K562 (cell line): ENCODE results near the gene DNAH8. TPM values are rescaled to one million over a fixed set of nuclear protein-coding genes. Genes with fewer than 3 reads are reported as not detected.
A peak's percentile ranks its signal among the peaks of the same experiment; 100 is the strongest.
"Not testable (repeated sequence)": the region's sequence is repeated elsewhere in the genome, so short reads cannot be mapped to it uniquely, and the experiment has no call there.

ENCODE experiments used
- ATAC-seq: fragments of 200-7000 bp; cut with Tn5 transposase; 3 replicates; pipeline ENCODE4 v1.9.1; 2020; ENCODE audit warnings: moderate library complexity
- BruUV-seq: library from RNA; stranded (reverse); fragments of 400-500 nt; replicated peaks from 2 replicates; lab custom pipeline; 2021; lab: Mats Ljungman, UMichigan
- CTCF ChIA-PET: fragments of 300-600 bp; formaldehyde crosslinking; extraction: SDS; loops from one replicate; lab custom pipeline; 2021; ENCODE audit warnings: low intra/inter-chr PET ratio; lab: Yijun Ruan, JAX
- POLR2A ChIA-PET: fragments of 300-600, 350-650 bp; sonication (Branson Sonifier 250); formaldehyde crosslinking; extraction: SDS; loops from one replicate; lab custom pipeline; 2021; ENCODE audit warnings: antibody characterized with exemption, inconsistent platforms; lab: Yijun Ruan, JAX
- DNase-seq, 4 experiments: peaks; one replicate each; pipeline versions ENCODE4 v3.0.0 to v3.0.0-alpha.2; 2011 to 2018; ENCODE audit warnings: low spot score in 3 of 4, mixed read lengths in 3 of 4; ENCODE audit errors: extremely low read depth in 1 of 4
- FAIRE-seq: peaks from 2 replicates; lab custom pipeline; 2011; peaks lifted over from hg19 to GRCh38; lab: Jason Lieb, UNC
- H2AFZ ChIP-seq: 2 replicates; pipeline ENCODE4 v1.6.0; 2011; ENCODE audit warnings: low read depth, low read length, control low read depth, inconsistent platforms
- H3K27ac ChIP-seq: fragments of 200-600 bp; 3 replicates; pipeline ENCODE4 v1.8.0; 2011; ENCODE audit warnings: low read depth, mild to moderate bottlenecking, control low read depth, inconsistent platforms, low read length, moderate library complexity, mixed read lengths; ENCODE audit errors: extremely low read depth
- H3K27me3 ChIP-seq, 2 experiments: fragments of 300-600 bp in 1 of 2; 2 replicates in 1 of 2; 3 replicates in 1 of 2; pipeline versions ENCODE4 v1.6.0 to v1.8.0; 2011; ENCODE audit warnings: inconsistent platforms in 2 of 2, low read length in 2 of 2, mild to moderate bottlenecking in 1 of 2, mixed read lengths in 1 of 2, moderate library complexity in 1 of 2; ENCODE audit not compliant: control insufficient read depth in 2 of 2, insufficient read depth in 2 of 2
- H3K36me3 ChIP-seq: fragments of 300-600 bp; 3 replicates; pipeline ENCODE4 v1.8.0; 2011; ENCODE audit warnings: mild to moderate bottlenecking, low read length, inconsistent platforms; ENCODE audit not compliant: control insufficient read depth, insufficient read depth
- H3K4me1 ChIP-seq, 2 experiments: fragments of 200-600 bp in 1 of 2; replicated peaks in 1 of 2; 2 replicates in 1 of 2; 3 replicates in 1 of 2; pipeline versions ENCODE4 v1.5.1 to v1.8.0; 2011; ENCODE audit warnings: inconsistent platforms in 2 of 2, low read length in 2 of 2, mild to moderate bottlenecking in 1 of 2, mixed read lengths in 1 of 2, moderate library complexity in 1 of 2; ENCODE audit not compliant: control insufficient read depth in 2 of 2, insufficient read depth in 2 of 2
- H3K4me2 ChIP-seq: 2 replicates; pipeline ENCODE4 v1.6.1; 2011; ENCODE audit warnings: low read length, control low read depth, inconsistent platforms, mixed read lengths; ENCODE audit not compliant: insufficient read depth
- H3K4me3 ChIP-seq: fragments of 200-600 bp; sonication (generic), shearing (Covaris generic); 2 replicates; pipeline ENCODE4 v1.5.1; 2016; ENCODE audit warnings: control low read depth, inconsistent platforms
- H3K79me2 ChIP-seq: fragments of 200-600 bp; 3 replicates; pipeline ENCODE4 v1.8.0; 2011; ENCODE audit warnings: low read length, inconsistent platforms; ENCODE audit not compliant: control insufficient read depth, insufficient read depth
- H3K9ac ChIP-seq, 2 experiments: 2 replicates each; pipeline versions ENCODE4 v1.6.0 to v1.6.1; 2011; ENCODE audit warnings: low read depth in 2 of 2, low read length in 2 of 2, control low read depth in 1 of 2, inconsistent platforms in 1 of 2, mild to moderate bottlenecking in 1 of 2, mixed read lengths in 1 of 2; ENCODE audit not compliant: insufficient read depth in 1 of 2
- H3K9me1 ChIP-seq: one replicate; pipeline ENCODE4 v1.6.0; 2011; ENCODE audit warnings: inconsistent platforms, mild to moderate bottlenecking, low read length, moderate library complexity; ENCODE audit not compliant: control insufficient read depth, insufficient read depth
- H3K9me3 ChIP-seq: replicated peaks from 2 replicates; pipeline ENCODE4 v1.5.1; 2011; ENCODE audit warnings: low read depth, low read length, inconsistent platforms; ENCODE audit not compliant: control insufficient read depth, insufficient read depth
- H4K20me1 ChIP-seq: replicated peaks from 2 replicates; pipeline ENCODE4 v1.6.1; 2011; ENCODE audit warnings: low read length, inconsistent platforms, mixed read lengths; ENCODE audit not compliant: control insufficient read depth, insufficient read depth
- GABPA ChIP-seq: fragments of 200-800 bp; sonication (Bioruptor generic); conservative IDR thresholded peaks from 2 replicates; pipeline ENCODE4 v1.6.1; 2016; ENCODE audit warnings: low read depth, missing genetic modification characterization, missing compliant biosample characterization
- HNRNPK ChIP-seq: fragments of 200-400 bp; formaldehyde crosslinking; IDR thresholded peaks from one replicate; pipeline ENCODE4 v1.6.1; 2018; ENCODE audit warnings: mild to moderate bottlenecking, low read depth, low read length; ENCODE audit not compliant: poor library complexity, severe bottlenecking
- MTA1 ChIP-seq: fragments of 450-650 bp; IDR thresholded peaks from 2 replicates; pipeline ENCODE4 v1.6.1; 2017; ENCODE audit warnings: borderline replicate concordance
- MTA3 ChIP-seq: fragments of 450-650 bp; formaldehyde crosslinking; IDR thresholded peaks from 2 replicates; pipeline ENCODE4 v1.6.1; 2017; ENCODE audit warnings: mild to moderate bottlenecking, borderline replicate concordance
- MXI1 ChIP-seq: IDR thresholded peaks from 2 replicates; pipeline ENCODE4 v1.6.1; 2011; ENCODE audit warnings: low read depth, mild to moderate bottlenecking, improper control_type of control experiment, low read length
- PCBP2 ChIP-seq: fragments of 200-400 bp; formaldehyde crosslinking; IDR thresholded peaks from 2 replicates; pipeline ENCODE4 v1.6.1; 2018; ENCODE audit warnings: low read length, low read depth, mild to moderate bottlenecking, moderate library complexity; ENCODE audit not compliant: poor library complexity, severe bottlenecking
- POLR2AphosphoS2 ChIP-seq: IDR thresholded peaks from 2 replicates; pipeline ENCODE4 v1.6.1; 2012; ENCODE audit warnings: low read length, improper control_type of control experiment
- SRF ChIP-seq, 2 experiments: fragments of 250-450, 450-650 bp in 1 of 2; sonication (Bioruptor Pico) in 1 of 2; sonication (generic) in 1 of 2; formaldehyde crosslinking; IDR thresholded peaks; 2 replicates each; pipeline versions ENCODE4 v1.5.0 to v1.5.1; 2020 to 2022; ENCODE audit warnings: mild to moderate bottlenecking in 1 of 2, missing genetic modification reagents in 1 of 2
- U2AF1 ChIP-seq: fragments of 200-400 bp; formaldehyde crosslinking; optimal IDR thresholded peaks from 2 replicates; pipeline ENCODE3; 2017; ENCODE audit warnings: mild to moderate bottlenecking, low read depth, low read length, moderate library complexity
- U2AF2 ChIP-seq: fragments of 200-400 bp; formaldehyde crosslinking; optimal IDR thresholded peaks from 2 replicates; pipeline ENCODE3; 2017; ENCODE audit warnings: low read depth, mild to moderate bottlenecking, low read length
- ZNF143 ChIP-seq: sonication (generic); formaldehyde crosslinking; IDR thresholded peaks from 2 replicates; pipeline ENCODE4 v1.9.0; 2022; ENCODE audit warnings: mild to moderate bottlenecking, missing genetic modification reagents
- WGBS: fragments of 100-300 bp; shearing (Covaris generic); methylation state at CpG from one replicate; pipeline ENCODE4 v1.1.6; 2016; ENCODE audit warnings: low coverage, mixed read lengths; ENCODE audit not compliant: insufficient coverage; ENCODE audit errors: missing lambda C conversion rate; 5-methylcytosine and 5-hydroxymethylcytosine counted together
- in situ Hi-C: fragments of 300-500 bp; cut with MboI; formaldehyde crosslinking; loops from 4 replicates; pipeline ENCODE4 v1.15.0; 2018; ENCODE audit warnings: inconsistent platforms, mixed read lengths
- intact Hi-C: fragments of 100-400 bp; cut with micrococcal nuclease; formaldehyde crosslinking; loops from 2 replicates; pipeline ENCODE4 v1.14.2; 2022
- polyA plus RNA-seq, 8 experiments: library from polyadenylated mRNA; depleted of rRNA in 4 of 8; stranded (reverse) in 5 of 8; unstranded in 3 of 8; fragments of >200 nt; fragmentation: Nextera tagmentation in 2 of 8; fragmentation: Illumina TruSeq in 1 of 8; extraction: Ambion mirVana in 2 of 8; extraction: Trizol in 1 of 8; gene quantifications; 2 replicates each; pipeline versions ENCODE4 v1.2.1 to v1.2.3, GENCODE V29; 2011 to 2014; ENCODE audit warnings: inconsistent platforms in 1 of 8, missing spikeins in 1 of 8
- total RNA-seq, 7 experiments: library from RNA; depleted of rRNA in 6 of 7; stranded (reverse); fragments of >200 nt in 6 of 7; fragmentation: Illumina TruSeq in 2 of 7; extraction: Trizol in 2 of 7; gene quantifications; 2 replicates each; pipeline versions ENCODE4 v1.2.1 to v1.2.3, GENCODE V29; 2011 to 2021; ENCODE audit warnings: low replicate concordance in 1 of 7
- TF ChIP-seq, protein P1 (sequence below): sonication (generic); formaldehyde crosslinking; IDR thresholded peaks from 2 replicates; pipeline ENCODE4 v1.8.0; 2022; ENCODE audit warnings: missing genetic modification reagents, mild to moderate bottlenecking, borderline replicate concordance
- TF ChIP-seq, protein P2 (sequence below), 2 experiments: fragments of 200-800 bp in 1 of 2; sonication (Bioruptor generic) in 1 of 2; sonication (generic) in 1 of 2; formaldehyde crosslinking in 1 of 2; IDR thresholded peaks in 1 of 2; conservative IDR thresholded peaks in 1 of 2; 2 replicates each; pipeline versions ENCODE4 v1.5.0 to v1.6.1; 2016 to 2020; ENCODE audit warnings: missing compliant biosample characterization in 1 of 2, missing genetic modification characterization in 1 of 2, missing genetic modification reagents in 1 of 2

The DNAH8 gene
- total and polyA plus RNA-seq, 9 of the 15 experiments (the other 6 are each of a cell fraction or from before 2014, with no cell fraction given): 1.2 to 4.2 (median 2.9) TPM

DNA sequence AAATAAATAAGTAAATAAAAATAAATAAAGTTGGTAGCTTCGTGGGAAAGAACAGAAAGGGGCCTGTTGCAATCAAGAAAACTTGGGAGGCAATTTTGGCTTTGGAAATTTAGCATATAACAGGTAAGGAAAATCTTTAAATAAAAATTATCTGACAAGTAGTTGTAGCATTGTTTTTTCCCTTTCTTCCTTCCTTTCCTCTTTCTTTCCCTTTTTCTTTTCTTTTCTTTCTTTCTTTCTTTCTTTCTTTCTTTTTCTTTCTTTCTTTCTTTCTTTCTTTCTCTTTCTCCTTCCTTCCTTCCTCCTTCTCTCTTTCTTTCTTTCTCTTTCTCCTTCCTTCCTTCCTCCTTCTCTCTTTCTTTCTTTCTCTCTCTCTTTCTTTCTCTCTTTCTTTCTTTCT lies 158.7 kb downstream of the DNAH8 start:
- POLR2A ChIA-PET, H3K4me1 ChIP-seq, H3K27me3 ChIP-seq, H3K9me3 ChIP-seq, ATAC-seq, CTCF ChIA-PET, BruUV-seq, H3K79me2 ChIP-seq, H2AFZ ChIP-seq, H3K9ac ChIP-seq, H3K27ac ChIP-seq, FAIRE-seq, H3K9me1 ChIP-seq, DNase-seq, H3K4me2 ChIP-seq, H3K4me3 ChIP-seq, H4K20me1 ChIP-seq, H3K36me3 ChIP-seq: not testable (repeated sequence)
- in situ Hi-C loops: loop anchor here (5.0 kb wide), 1 partner anchor 428 kb away; no protein-coding TSS in a partner anchor
- peak; percentile 44 for TF ChIP-seq U2AF2
- peak; percentile 31 for TF ChIP-seq HNRNPK
- peak; percentile 59 for TF ChIP-seq U2AF1
- TF ChIP-seq PCBP2: peak; percentile 18
- WGBS: 7% methylated on average over 1 of the region's 1 CpG
- intact Hi-C loops: loop anchor here (2.0 to 10.0 kb wide), 4 partner anchors 58 to 291 kb away; no protein-coding TSS in a partner anchor

DNA sequence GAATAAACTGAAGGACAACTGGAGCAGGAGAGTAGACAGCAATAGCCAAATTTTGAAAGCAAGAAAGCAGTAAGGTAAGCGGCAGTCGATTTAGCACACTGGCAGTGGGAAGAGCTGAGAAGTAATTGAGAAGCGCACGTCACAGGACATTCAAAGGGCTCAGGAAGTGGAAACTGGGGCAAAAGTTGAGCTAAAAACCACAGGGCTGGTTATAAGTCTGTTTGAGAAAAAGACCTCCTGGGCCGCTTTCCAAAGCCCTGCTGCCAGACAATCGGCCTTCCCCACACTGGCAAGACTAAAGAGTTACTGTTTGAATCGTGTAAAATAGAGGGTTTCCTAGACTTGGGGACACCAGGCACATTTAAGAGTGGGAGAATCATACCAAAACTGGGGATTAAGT lies 161.4 kb downstream of the DNAH8 start:
- FAIRE-seq (no peak), DNase-seq (no peak), ATAC-seq (no peak)
- no peaks in the 10 kb centered on the region for H3K36me3 ChIP-seq
- no peak overlapping the region for H3K4me2 ChIP-seq
- no TSS peak for BruUV-seq
- H3K79me2 ChIP-seq: no peaks in the 10 kb centered on the region
- no peaks in the 10 kb centered on the region for H3K9me1 ChIP-seq
- H3K4me3 ChIP-seq: no peak overlapping the region
- H3K9me3 ChIP-seq: no peaks in the 10 kb centered on the region
- ChIA-PET CTCF (no interaction called here), POLR2A (interaction anchor here (1.1 kb wide), 1 partner anchor 14 kb away, joined by 3 read pairs; no protein-coding TSS in a partner anchor)
- H3K4me1 ChIP-seq: no peaks in the 10 kb centered on the region
- H2AFZ ChIP-seq: no peak overlapping the region
- H3K9ac ChIP-seq: no peak overlapping the region
- in situ Hi-C loops: no loop called here
- intact Hi-C loops: loop anchor here (10.0 kb wide), 1 partner anchor 288 kb away; no protein-coding TSS in a partner anchor
- H3K27me3 ChIP-seq: no peaks in the 10 kb centered on the region
- 51% methylated on average over 7 of the region's 7 CpGs for WGBS
- no peak overlapping the region for H3K27ac ChIP-seq
- H4K20me1 ChIP-seq: no peaks in the 10 kb centered on the region
- TF ChIP-seq, protein P1, sequence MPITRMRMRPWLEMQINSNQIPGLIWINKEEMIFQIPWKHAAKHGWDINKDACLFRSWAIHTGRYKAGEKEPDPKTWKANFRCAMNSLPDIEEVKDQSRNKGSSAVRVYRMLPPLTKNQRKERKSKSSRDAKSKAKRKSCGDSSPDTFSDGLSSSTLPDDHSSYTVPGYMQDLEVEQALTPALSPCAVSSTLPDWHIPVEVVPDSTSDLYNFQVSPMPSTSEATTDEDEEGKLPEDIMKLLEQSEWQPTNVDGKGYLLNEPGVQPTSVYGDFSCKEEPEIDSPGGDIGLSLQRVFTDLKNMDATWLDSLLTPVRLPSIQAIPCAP (CRISPR knock-in tag): no peak
- TF ChIP-seq SRF (CRISPR knock-in tag; IDR thresholded peaks at IDR 0.05) (no peak), POLR2AphosphoS2 (no peak), MXI1 (no peak), ZNF143 (CRISPR knock-in tag) (no peak), MTA3 (no peak), MTA1 (no peak), GABPA (tag) (no peak)
- TF ChIP-seq, protein P2, sequence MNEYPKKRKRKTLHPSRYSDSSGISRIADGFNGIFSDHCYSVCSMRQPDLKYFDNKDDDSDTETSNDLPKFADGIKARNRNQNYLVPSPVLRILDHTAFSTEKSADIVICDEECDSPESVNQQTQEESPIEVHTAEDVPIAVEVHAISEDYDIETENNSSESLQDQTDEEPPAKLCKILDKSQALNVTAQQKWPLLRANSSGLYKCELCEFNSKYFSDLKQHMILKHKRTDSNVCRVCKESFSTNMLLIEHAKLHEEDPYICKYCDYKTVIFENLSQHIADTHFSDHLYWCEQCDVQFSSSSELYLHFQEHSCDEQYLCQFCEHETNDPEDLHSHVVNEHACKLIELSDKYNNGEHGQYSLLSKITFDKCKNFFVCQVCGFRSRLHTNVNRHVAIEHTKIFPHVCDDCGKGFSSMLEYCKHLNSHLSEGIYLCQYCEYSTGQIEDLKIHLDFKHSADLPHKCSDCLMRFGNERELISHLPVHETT (CRISPR knock-in tag; conservative IDR thresholded peaks at IDR 0.05 in 1 of 2, IDR thresholded peaks at IDR 0.05 in 1 of 2): no peak
